Bronchial epithelial cell (primary cell): ENCODE data around the gene CEP170B. TPM values are rescaled to one million over a fixed set of nuclear protein-coding genes. Genes with fewer than 3 reads are reported as not detected.
"Not testable (repeated sequence)": the region's sequence is repeated elsewhere in the genome, so short reads cannot be mapped to it uniquely, and the experiment has no call there.

ENCODE experiments used
- DNase-seq: peaks from one replicate; pipeline ENCODE4 v3.0.0-alpha.2; 2010; ENCODE audit warnings: low read depth
- FAIRE-seq: peaks from 2 replicates; lab custom pipeline; 2011; peaks lifted over from hg19 to GRCh38; lab: Jason Lieb, UNC
- H3K27me3 ChIP-seq: 2 replicates; pipeline ENCODE4 v1.5.1; 2011; ENCODE audit warnings: low read length; ENCODE audit not compliant: control insufficient read depth, insufficient read depth
- H3K36me3 ChIP-seq: 2 replicates; pipeline ENCODE4 v1.5.1; 2011; ENCODE audit warnings: low read length; ENCODE audit not compliant: control insufficient read depth, insufficient read depth
- H3K4me3 ChIP-seq: 2 replicates; pipeline ENCODE4 v1.5.1; 2011; ENCODE audit warnings: mild to moderate bottlenecking, low read depth, low read length, control low read depth
- CTCF ChIP-seq: IDR thresholded peaks from 2 replicates; pipeline ENCODE4 v1.5.1; 2011; ENCODE audit warnings: mild to moderate bottlenecking, moderate library complexity, low read length, control low read depth, inconsistent platforms; ENCODE audit not compliant: insufficient read depth, severe bottlenecking
- total RNA-seq: library from RNA; depleted of rRNA; stranded (reverse); fragments of >200 nt; gene quantifications from 2 replicates; pipeline ENCODE4 v1.2.1, GENCODE V29; 2014

CEP170B gene
- total RNA-seq, 1 donor from 2014 or later, result 29.0 TPM

GRCh38 chr14:104826189-104826860 lies 38.7 kb upstream of the CEP170B start:
- peak; percentile 54 for DNase-seq
- peak; percentile 62 for TF ChIP-seq CTCF
- no peaks in the 10 kb centered on the region for H3K36me3 ChIP-seq
- no peak for FAIRE-seq
- H3K27me3 ChIP-seq, result no peaks in the 10 kb centered on the region
- H3K4me3 ChIP-seq, result peak overlapping the region; percentile 47

GRCh38 chr14:104826861-104827176 lies 38.2 kb upstream of the CEP170B start:
- H3K4me3 ChIP-seq, result peak overlapping the region; percentile 36
- no peaks in the 10 kb centered on the region for H3K36me3 ChIP-seq
- TF ChIP-seq CTCF, result no peak
- DNase-seq, result no peak
- H3K27me3 ChIP-seq, result no peaks in the 10 kb centered on the region
- FAIRE-seq, result no peak

GRCh38 chr14:104827177-104828055 lies 37.7 kb upstream of the CEP170B start:
- peak; percentile 59 for TF ChIP-seq CTCF
- no peaks in the 10 kb centered on the region for H3K27me3 ChIP-seq
- H3K4me3 ChIP-seq, result peak overlapping the region; percentile 36
- H3K36me3 ChIP-seq, result no peaks in the 10 kb centered on the region
- no peak for FAIRE-seq
- DNase-seq, result no peak

GRCh38 chr14:104830781-104831180 lies 34.3 kb upstream of the CEP170B start:
- Histone ChIP-seq H3K4me3 (no peak overlapping the region), H3K27me3 (no peaks in the 10 kb centered on the region), H3K36me3 (no peaks in the 10 kb centered on the region)
- TF ChIP-seq CTCF, result no peak
- DNase-seq, result no peak
- no peak for FAIRE-seq

GRCh38 chr14:104836171-104836935 lies 28.7 kb upstream of the CEP170B start:
- not testable (repeated sequence) for H3K27me3 ChIP-seq, DNase-seq, H3K4me3 ChIP-seq, H3K36me3 ChIP-seq, FAIRE-seq

GRCh38 chr14:104841730-104842129 lies 23.3 kb upstream of the CEP170B start:
- no peak for TF ChIP-seq CTCF
- Histone ChIP-seq H3K4me3 (no peak overlapping the region), H3K27me3 (peaks cover 17% of the 10 kb centered on the region), H3K36me3 (no peaks in the 10 kb centered on the region)
- DNase-seq (no peak), FAIRE-seq (no peak)
